GM18873 (cell line): Measurements from ENCODE around the gene IFNA1.
"Not testable (repeated sequence)": the region's sequence is repeated elsewhere in the genome, so short reads cannot be mapped to it uniquely, and the experiment has no call there.

Experiments
- ATAC-seq: cut with Tn5 transposase; IDR thresholded peaks from one replicate; pipeline ENCODE4 v1.9.1; 2021; ENCODE audit warnings: mild to moderate bottlenecking, moderate library complexity, moderate number of reproducible peaks; ENCODE audit not compliant: unreplicated experiment, low FRiP score

Gene IFNA1

DNA sequence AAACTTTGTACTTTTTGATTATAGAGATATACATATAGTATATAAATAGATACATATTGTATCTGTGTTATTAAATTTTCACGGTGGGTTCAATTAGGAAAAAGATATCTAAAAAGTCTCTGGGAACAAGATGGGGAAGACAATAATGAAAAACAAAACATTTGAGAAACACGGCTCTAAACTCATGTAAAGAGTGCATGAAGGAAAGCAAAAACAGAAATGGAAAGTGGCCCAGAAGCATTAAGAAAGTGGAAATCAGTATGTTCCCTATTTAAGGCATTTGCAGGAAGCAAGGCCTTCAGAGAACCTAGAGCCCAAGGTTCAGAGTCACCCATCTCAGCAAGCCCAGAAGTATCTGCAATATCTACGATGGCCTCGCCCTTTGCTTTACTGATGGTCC is at the start of gene IFNA1:
Gene IFNA1 (plus strand): TSS at position 301 of the 400 bp plus-strand sequence. CDS start 69 bp downstream, at position 370.
- no peak for ATAC-seq

- ATAC-seq: peak; percentile 88
Measured at GRCh38 chr9:21392270-21392669, 48.0 kb upstream of the IFNA1 start.

DNA sequence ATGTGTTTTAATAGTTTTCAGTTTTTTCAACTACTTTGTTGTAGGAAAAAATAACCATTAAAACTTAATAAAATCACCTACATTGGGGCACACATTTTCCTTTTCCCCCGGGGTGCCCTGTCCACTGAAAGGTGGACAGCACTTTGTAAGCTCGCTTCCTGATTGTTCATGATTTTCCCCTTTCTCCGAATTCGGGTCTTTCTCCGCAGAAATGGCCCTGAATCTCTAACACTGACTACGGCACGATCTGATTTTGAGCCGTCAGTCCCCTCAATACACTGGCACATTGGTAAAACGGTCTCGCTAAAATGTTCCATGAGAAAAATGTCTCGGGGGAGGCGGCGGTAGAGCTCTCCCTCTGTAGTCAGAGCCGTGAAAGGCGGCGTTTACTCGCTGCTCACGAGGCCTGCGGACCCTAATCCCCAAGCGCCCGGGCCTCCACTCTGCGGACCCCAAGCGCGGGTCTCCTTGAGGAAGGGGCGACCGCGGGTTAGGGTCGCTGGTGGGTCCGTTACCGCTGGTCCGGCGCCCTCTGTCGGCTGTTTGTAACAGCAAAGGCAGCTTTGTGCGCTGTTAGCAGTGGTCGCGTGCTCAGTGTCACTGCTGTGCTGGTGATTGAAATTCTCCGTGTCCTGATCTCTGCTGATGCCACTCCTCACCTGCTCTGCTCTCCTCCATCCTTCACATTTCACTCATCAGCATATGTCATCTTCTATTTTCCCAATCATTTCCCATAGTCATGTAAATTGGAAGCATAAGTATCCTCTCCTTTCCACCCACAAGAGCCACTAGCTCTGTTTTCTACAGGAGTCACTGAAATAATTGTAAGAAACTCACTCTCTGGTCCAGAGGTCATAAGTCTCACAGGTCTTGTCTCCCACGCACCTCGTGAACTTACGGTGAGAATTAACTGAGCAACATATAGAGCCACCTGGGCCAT is 44.2 kb upstream of the IFNA1 start:
- ATAC-seq: peak; percentile 62

DNA sequence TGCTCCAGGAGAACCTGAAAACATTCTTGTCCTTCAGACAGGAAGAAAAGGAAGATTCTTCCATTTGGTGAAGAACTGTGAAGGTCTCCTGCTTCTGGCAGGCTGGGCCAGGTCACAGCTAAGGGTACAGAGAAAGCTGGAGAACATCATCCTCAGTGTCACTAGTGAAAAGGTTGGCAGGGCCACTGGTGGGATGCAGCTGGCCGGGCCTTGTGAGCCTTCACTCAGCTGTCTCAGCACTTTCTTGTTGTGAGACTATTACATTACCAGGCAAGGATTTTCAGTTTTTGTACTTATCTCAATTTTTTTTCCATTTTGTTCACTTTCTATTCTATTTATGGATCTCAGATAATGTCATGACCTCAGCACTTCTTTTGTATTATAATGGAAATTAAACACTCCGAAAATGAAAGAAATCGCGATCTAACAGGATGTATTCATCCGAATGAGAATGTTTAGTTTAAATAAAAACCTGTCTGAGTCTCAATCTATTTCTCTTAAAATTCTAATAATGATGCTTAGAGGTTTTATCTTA is 41.2 kb upstream of the IFNA1 start:
- no peak for ATAC-seq

GRCh38 chr9:21399956-21400355 is 40.3 kb upstream of the IFNA1 start:
- ATAC-seq: no peak

- no peak for ATAC-seq
Measured at GRCh38 chr9:21402386-21403251, 37.6 kb upstream of the IFNA1 start.

DNA sequence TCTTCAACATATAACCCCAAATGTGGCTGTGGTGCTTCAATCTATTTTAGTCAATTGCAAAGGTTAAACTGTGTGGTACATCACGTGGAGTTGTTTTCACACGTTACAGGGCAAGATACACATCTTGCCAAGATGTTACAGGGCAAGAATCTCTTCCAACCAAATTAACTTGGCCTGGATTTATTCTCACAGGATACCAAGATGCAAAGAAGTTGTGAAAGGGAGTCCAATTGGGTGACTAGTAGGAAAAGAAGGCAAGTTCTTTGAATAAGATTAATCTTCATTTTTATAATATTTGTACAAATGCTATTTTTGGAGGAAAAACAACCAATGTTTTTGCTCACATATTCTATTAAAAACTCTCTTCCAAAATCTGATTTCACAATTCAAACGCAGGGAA is 36.1 kb upstream of the IFNA1 start:
- ATAC-seq: no peak

DNA sequence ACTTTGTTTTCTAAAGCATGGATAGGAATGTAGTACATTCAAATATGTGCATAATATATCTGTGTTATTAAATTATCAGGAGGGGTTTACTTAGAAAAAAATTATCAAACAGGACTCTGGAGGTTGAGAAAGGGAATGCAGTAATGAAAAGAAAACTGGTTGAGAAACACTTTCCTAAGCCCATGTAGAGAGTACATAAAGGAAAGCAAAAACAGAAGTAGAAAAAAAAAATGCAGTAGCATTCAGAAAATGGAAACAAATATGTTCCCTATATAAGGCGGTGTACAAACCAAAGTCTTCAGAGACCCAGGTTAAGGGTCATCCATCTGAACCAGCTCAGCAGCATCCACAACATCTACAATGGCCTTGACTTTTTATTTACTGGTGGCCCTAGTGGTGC is 31.4 kb upstream of the IFNA1 start, which contains the start of gene IFNA8:
Gene IFNA8 (plus strand): TSS at position 301 of the 400 bp plus-strand sequence. CDS start 60 bp downstream, at position 361.
- ATAC-seq: no peak

DNA sequence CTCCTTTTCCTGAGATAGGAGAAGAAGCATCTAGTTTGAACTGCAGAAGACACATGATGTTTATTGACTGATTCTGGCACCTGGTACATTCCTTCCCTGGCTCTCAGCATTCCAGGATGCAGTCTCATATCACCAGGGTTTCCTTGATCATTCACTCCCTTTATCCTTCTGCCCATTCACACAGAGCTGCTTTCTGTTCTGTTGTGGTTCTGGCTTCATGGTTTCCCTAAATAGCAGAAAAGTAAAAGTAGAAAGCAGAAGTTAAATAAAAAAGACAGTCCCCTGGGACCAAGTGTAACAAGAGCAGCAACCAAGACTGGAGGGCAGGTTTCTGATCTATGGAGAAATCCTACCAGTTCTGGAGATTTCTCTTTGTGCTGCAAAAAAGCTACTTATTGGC is 28.1 kb upstream of the IFNA1 start:
- ATAC-seq: no peak

GRCh38 chr9:21413151-21413550 is 27.1 kb upstream of the IFNA1 start:
- ATAC-seq: no peak

DNA sequence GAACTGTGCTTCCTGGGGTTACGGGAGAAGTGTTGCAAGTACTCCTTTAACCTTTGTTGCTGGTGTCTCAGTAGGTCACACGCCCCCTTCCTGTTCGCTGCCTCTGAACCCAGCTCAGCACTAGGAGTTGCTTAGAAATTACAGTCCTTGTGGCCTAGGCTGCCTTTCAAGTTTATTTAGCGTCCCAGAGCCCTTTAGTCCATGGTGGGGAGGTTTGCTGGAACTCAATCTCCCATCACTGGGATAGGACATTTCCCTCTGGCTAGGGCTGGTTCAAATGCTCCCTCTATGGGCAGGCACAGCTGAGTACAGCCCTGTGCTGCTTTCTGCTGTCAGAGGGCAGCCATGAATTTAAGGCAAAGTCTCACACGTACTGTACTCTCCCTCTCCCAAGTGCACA is 26.6 kb upstream of the IFNA1 start:
- no peak for ATAC-seq

GRCh38 chr9:21414220-21414940 is 25.9 kb upstream of the IFNA1 start:
- ATAC-seq: no peak

DNA sequence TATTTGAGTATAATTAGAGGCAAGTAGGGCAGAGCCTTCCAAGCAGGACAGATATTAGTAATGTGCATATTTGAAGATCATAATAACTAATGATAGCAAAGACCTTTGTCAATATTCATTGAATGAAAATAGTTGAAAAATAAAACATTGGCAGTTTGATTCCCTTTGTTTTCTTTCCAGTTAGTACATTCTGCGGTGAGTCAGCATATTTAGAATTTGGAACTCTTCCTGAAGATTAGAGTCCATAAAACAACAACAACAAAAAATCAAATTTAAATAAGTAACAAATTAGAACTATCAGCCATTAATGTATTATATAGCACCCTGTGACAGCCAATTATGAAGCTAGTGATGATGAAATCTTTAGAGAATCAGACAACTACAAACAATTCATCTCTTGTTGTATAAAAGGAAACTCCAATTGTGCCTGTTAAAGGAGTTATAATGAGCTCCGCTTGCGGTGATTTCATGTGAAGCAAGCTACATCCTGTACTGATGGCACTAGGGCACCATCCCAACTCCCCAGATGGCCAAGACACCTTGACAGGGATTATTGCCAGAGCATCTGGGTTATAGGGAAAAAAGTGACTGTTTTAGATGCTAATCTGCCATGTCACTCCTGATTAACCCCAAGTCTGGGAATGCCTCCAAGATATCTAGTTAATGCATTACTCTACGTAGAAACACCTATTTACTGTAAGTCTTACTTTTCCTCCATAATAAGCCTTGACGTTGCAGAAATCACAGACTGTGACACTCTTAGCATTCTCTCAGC is 24.6 kb upstream of the IFNA1 start:
- no peak for ATAC-seq

DNA sequence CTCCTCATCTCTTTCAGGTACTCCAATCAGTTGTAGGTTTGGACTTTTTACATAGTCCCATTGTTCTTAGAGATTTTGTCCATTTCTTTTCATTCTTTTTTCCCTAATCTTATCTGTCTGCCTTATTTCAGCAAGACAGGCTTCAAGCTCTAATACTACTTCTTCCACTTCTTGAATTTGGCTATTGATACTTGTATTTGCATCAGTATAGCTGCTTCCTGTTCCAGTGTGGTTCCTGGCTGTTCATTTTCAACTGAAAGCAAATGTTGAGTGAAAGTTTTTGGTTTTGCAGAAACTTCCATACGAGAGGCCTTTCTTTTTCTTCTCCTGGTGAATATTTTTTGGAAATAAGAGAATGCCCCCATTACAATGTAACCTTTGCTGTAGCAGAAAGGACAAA is 12.0 kb upstream of the IFNA1 start:
- no peak for ATAC-seq

- no peak for ATAC-seq
Measured at GRCh38 chr9:21429191-21429590, 11.0 kb upstream of the IFNA1 start.

DNA sequence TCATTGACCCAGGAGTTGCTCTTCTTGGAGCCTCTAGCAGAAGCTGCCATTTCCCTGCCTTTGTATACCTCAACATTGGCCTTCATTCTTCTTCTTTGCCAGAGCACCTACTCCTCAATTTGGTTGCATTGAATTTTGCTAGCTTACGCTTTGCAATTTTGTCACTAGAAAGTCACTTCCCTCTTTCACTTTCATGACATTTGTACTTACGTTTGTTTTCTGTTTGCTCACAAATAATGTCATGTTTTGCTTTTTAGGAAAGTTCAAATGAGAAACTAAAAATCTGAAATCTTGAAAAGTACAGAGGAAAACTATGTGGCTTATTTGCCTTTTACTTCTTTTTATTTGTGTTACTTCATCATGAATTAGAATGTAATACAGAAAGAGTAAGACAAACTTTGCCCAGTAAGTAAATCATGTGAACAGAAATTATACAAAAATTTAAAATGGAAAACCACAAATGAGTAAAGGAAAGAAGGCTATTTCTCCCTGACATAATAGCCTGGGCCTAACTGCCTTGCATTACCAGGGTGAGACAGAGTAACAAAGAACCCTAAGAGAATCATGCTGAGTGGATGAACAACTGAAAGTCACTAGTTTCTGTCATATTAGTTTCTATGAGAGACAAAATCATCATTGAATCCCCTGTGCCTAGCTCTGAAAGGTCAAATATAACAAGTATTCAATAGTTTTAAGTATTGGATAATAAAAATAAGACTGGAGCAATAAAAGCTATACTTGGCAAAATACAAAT is 7.4 kb upstream of the IFNA1 start:
- peak; percentile 52 for ATAC-seq

DNA sequence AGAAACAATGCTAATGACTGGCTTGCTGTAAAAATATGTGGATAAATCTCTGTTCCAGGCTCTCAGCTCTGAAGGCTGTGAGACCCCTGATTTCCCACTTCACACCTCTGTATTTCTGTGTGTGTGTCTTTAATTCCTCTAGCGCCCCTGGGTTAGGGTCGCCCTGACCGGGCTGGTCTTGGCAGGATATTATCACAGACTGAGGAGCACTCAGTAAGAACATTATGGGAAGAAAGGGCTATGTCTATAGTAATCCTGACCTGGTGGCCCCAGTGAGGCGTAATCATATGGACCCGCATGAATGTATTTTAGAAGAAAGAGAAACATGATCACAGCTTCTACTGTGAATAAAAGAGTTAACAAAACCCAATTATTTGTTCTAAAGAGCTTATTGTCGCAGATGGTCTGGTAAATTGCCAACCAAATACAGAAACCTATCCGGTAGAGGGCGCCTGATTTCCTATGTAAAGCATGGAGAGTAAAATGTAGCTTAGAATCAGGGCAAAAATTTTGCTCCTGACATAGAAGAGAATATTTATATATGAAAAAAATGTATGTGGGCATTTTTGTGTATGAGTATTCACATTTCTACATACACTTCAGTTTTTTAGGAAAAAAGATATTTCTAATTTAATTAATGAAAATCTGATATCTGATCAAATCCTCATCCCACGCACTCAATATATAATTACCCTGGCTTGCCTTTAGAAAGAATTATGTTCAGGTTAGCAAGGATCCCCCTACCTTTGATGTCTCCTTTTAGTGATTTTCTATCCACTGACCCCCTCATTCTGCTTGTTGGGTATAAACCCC is 5.8 kb upstream of the IFNA1 start:
- no peak for ATAC-seq

GRCh38 chr9:21435015-21435383 is 5.2 kb upstream of the IFNA1 start:
- not testable (repeated sequence) for ATAC-seq
